SKM-1 treated with dmso at 0.1 percent for 144 hours (cell line): ENCODE measurements around the gene POLE3.
"Not testable (repeated sequence)": the region's sequence is repeated elsewhere in the genome, so short reads cannot be mapped to it uniquely, and the experiment has no call there.

Source experiments
- DNase-seq: peaks from one replicate; lab custom pipeline; 2025; ENCODE audit not compliant: unreplicated experiment; lab: John Stamatoyannopoulos, UW

Gene POLE3

GRCh38 chr9:113379094-113379828 lies 31.2 kb downstream of the POLE3 start:
- not testable (repeated sequence) for DNase-seq

- DNase-seq, result peak; percentile 33
Measured at GRCh38 chr9:113376634-113377567, 33.6 kb downstream of the POLE3 start, which contains the start of gene HDHD3. Gene HDHD3, minus strand, starts transcription at chr9:113376986. Its CDS starts 2,632 bp downstream, at chr9:113374354.

GRCh38 chr9:113375057-113376023 lies 35.1 kb downstream of the POLE3 start:
- no peak for DNase-seq

GRCh38 chr9:113373676-113374392 lies 36.6 kb downstream of the POLE3 start:
- DNase-seq, result no peak

GRCh38 chr9:113373256-113373655 lies 37.2 kb downstream of the POLE3 start:
- no peak for DNase-seq

- DNase-seq, result no peak
Measured at GRCh38 chr9:113372059-113372458, 38.4 kb downstream of the POLE3 start.

- no peak for DNase-seq
Measured at GRCh38 chr9:113370806-113371325, 39.6 kb downstream of the POLE3 start.

GRCh38 chr9:113369855-113370140 lies 40.7 kb downstream of the POLE3 start:
- DNase-seq, result no peak

GRCh38 chr9:113368982-113369854 lies 41.3 kb downstream of the POLE3 start:
- DNase-seq, result no peak

- DNase-seq, result no peak
Measured at GRCh38 chr9:113368348-113368981, 42.0 kb downstream of the POLE3 start.

- not testable (repeated sequence) for DNase-seq
Measured at GRCh38 chr9:113365652-113366051, 44.8 kb downstream of the POLE3 start.

GRCh38 chr9:113364951-113365350 lies 45.5 kb downstream of the POLE3 start:
- DNase-seq, result no peak

- no peak for DNase-seq
Measured at GRCh38 chr9:113363336-113363735, 47.1 kb downstream of the POLE3 start.

GRCh38 chr9:113361304-113362018 lies 49.0 kb downstream of the POLE3 start:
- no peak for DNase-seq

GRCh38 chr9:113360242-113360842 lies 50.1 kb downstream of the POLE3 start:
- no peak for DNase-seq

GRCh38 chr9:113359385-113359784 lies 51.1 kb downstream of the POLE3 start:
- no peak for DNase-seq
